H7 (cell line): ENCODE data around the gene FAM180B. TPM values are rescaled to one million over a fixed set of nuclear protein-coding genes. Genes with fewer than 3 reads are reported as not detected.

ENCODE experiments used
- DNase-seq: peaks from one replicate; pipeline ENCODE4 v3.0.0; 2012
- H3K27me3 ChIP-seq: 2 replicates; pipeline ENCODE4 v1.6.0; 2011; ENCODE audit warnings: mild to moderate bottlenecking, low read length; ENCODE audit not compliant: control insufficient read depth, insufficient read depth
- H3K36me3 ChIP-seq: replicated peaks from 2 replicates; pipeline ENCODE4 v1.5.1; 2011; ENCODE audit warnings: low read length; ENCODE audit not compliant: control insufficient read depth, insufficient read depth
- H3K4me3 ChIP-seq: 2 replicates; pipeline ENCODE4 v1.5.1; 2011; ENCODE audit warnings: low read depth, mild to moderate bottlenecking, control low read depth, low read length, moderate library complexity; ENCODE audit not compliant: insufficient read depth
- total RNA-seq: library from RNA; depleted of rRNA; stranded (reverse); fragments of >200 nt; shearing (Covaris generic); gene quantifications from 2 replicates; pipeline ENCODE4 v1.2.3, GENCODE V29; 2014

The FAM180B gene
- total RNA-seq, 1 experiment from 2014 or later: not detected

DNA sequence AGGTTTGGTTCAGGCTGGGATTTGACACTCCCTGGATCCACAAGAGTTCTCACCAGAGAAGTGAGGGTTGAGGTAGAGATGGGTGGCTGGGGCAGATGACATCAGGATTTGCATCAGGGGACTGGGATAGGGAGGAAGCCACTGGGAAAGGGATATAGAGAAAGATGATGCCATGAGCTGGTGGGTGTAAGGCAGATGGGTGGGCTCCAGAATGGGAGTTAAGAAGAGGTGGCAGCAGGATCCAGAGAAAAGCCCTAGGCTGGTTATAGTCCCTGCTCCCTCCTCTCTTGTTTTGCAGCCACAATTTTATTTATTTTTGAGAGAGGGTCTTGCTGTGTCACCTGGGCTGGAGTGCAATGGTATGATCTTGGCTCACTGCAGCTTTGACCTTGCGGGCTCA, 9.5 kb downstream of the FAM180B start:
- DNase-seq: no peak
- Histone ChIP-seq H3K4me3 (no peak overlapping the region), H3K27me3 (peaks cover 33% of the 10 kb centered on the region), H3K36me3 (no peaks in the 10 kb centered on the region)

- no peak for DNase-seq
- Histone ChIP-seq H3K4me3 (no peak overlapping the region), H3K36me3 (no peaks in the 10 kb centered on the region), H3K27me3 (peaks cover 6% of the 10 kb centered on the region)
Measured at GRCh38 chr11:47599902-47600301, 13.4 kb downstream of the FAM180B start.

DNA sequence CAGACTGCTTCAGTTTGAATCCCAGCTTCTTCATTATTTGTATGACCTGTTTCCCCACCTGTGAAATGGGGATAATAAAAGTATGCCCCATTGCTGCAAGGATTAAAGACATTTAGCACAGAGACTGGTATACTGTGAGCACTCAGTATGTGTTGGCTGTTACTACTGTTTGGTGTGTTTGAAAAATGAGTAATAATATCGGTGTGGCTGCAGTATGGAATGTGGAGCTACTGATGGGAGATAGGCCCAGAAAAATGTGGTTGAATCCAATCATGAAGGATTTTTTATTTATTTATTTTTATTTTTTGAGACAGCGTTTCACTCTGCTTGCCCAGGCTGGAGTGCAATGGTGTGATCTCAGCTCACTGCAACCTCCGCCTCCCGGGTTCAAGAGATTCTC, 16.8 kb downstream of the FAM180B start:
- DNase-seq: no peak
- Histone ChIP-seq H3K4me3 (no peak overlapping the region), H3K36me3 (no peaks in the 10 kb centered on the region), H3K27me3 (no peaks in the 10 kb centered on the region)

GRCh38 chr11:47605921-47606320, 19.4 kb downstream of the FAM180B start:
- Histone ChIP-seq H3K36me3 (no peaks in the 10 kb centered on the region; the same call in 1 of the 2 replicates), H3K27me3 (no peaks in the 10 kb centered on the region), H3K4me3 (no peak overlapping the region)
- DNase-seq: no peak

GRCh38 chr11:47606731-47607130, 20.3 kb downstream of the FAM180B start:
- DNase-seq: peak; percentile 43
- no peaks in the 10 kb centered on the region for H3K27me3 ChIP-seq
- no peaks in the 10 kb centered on the region; the same call in 1 of the 2 replicates for H3K36me3 ChIP-seq
- H3K4me3 ChIP-seq: no peak overlapping the region

- H3K36me3 ChIP-seq: no peaks in the 10 kb centered on the region; the same call in 1 of the 2 replicates
- no peak overlapping the region for H3K4me3 ChIP-seq
- DNase-seq: no peak
- no peaks in the 10 kb centered on the region for H3K27me3 ChIP-seq
Measured at GRCh38 chr11:47607380-47607779, 20.9 kb downstream of the FAM180B start.

DNA sequence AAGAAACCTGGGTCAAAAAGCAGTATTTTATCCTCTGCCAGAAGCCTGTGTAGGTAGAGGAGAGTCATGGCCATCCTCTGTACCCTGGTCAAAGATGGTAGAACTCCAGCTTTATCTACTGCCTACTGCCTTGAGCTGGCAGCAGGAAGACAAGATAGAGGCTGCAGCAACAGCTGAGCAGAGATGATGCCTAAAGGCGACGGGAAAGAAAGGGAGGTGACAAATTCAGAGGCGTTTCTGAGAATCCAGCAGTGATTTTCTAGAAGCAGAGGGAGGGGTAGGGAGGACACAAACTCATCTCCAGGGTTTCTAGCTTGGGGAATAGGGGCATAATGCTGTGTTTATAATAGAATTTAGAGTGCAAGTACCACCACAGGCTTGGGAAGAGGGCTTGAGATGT, 23.2 kb downstream of the FAM180B start:
- Histone ChIP-seq H3K4me3 (no peak overlapping the region), H3K36me3 (no peaks in the 10 kb centered on the region; the same call in 1 of the 2 replicates), H3K27me3 (no peaks in the 10 kb centered on the region)
- no peak for DNase-seq

DNA sequence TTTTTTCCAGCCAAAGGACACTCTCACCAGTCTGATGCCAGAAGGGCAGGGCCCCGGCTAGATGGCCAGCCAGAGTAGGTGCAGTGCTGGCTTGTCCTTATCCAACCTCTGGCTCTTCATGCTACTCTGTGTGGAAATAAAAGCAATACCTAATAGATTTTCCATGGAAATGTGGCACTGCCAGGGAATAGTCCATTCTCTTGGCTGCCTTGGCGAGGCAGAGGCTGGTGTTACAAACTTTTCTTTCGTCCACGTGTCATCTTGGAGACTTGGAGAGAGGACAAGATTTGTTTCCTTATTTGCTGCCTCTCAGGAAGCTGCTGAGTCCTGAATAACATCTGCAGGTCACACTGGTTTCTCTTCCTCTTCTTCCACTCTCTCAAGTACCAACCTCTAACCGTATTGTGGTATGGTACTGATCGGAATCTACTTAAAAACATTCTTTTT, 24.9 kb downstream of the FAM180B start:
- H3K27me3 ChIP-seq: no peaks in the 10 kb centered on the region
- no peak overlapping the region for H3K4me3 ChIP-seq
- no peaks in the 10 kb centered on the region; the same call in 1 of the 2 replicates for H3K36me3 ChIP-seq
- DNase-seq: no peak

DNA sequence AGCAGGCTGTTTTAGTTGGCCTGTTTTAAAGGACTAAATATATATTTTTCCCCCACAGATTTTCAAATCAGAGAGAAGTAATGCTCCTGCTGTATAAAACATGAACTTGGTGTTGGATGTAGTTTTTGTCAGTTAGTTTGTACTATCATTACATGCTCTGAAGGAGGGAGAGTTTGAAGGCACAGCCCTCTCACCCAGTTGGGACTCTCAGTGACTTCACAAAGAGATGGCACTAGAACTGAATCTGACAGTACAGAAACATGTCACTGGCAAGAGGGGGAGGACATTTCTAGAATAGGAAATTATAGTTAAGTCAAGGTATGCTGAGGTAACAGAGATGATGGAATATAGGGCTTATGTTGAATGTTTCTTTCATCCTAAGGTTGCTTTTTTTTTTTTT, 28.8 kb downstream of the FAM180B start:
- no peak overlapping the region for H3K4me3 ChIP-seq
- no peak for DNase-seq

DNA sequence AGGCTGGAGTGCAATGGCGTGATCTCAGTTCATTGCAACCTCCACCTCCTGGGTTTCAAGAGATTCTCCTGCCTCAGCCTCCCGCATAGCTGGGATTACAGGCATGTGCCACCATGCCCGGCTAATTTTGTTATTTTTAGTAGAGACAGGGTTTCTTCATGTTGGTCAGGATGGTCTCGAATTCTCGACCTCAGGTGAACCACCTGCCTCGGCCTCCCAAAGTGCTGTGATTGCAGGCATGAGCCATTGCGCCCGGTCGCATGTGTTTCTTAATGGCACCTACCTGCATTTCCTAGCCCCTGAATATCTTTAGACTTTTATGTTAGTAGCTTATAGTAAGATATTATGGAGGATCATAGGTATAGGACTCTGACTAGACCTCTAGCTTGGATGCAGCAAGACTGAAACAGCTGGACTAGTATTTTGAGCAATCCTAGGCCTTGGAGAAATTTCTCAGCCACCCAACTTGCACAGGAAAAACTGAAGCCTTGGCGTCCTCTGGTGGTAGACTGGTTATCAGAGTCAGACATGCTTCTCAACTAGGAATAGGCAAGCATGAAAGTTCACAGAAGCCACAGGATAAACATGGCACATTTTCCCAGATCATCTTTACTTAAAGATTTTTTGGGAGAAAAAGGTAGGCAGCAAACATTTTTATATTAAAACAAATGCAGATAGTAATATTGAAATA, 30.4 kb downstream of the FAM180B start:
- Histone ChIP-seq H3K4me3 (no peak overlapping the region), H3K27me3 (no peaks in the 10 kb centered on the region), H3K36me3 (peaks cover 6% of the 10 kb centered on the region; the same call in 1 of the 2 replicates)
- DNase-seq: peak; percentile 65

More for the DNA sequence above, 28.8 kb downstream of the FAM180B start:
- Histone ChIP-seq H3K36me3 (peaks cover 5% of the 10 kb centered on the region; the same call in 1 of the 2 replicates), H3K27me3 (no peaks in the 10 kb centered on the region)

DNA sequence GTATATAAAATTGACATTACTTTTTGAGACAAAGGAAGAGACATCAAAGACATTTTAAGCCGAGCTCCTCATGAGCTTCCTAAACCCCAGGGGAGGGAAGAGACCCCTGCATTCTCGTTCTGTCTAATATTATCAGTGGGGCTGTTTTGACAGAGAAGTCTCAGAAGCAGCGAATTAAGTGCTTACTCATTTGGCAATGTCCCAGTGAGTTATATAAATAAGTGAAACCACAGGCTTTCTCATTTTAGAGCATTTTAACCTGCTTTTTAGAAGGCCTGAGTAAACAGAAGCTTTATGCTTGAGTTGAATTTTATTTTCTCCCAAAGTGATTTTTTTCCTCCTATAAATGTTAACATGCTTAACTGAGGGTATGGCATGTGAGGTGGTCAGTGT, 30.9 kb downstream of the FAM180B start:
- DNase-seq: no peak
- Histone ChIP-seq H3K27me3 (no peaks in the 10 kb centered on the region), H3K4me3 (no peak overlapping the region), H3K36me3 (peaks cover 8% of the 10 kb centered on the region; the same call in 1 of the 2 replicates)

- H3K4me3 ChIP-seq: no peak overlapping the region
- DNase-seq: no peak
- H3K36me3 ChIP-seq: peaks cover 16% of the 10 kb centered on the region
- H3K27me3 ChIP-seq: no peaks in the 10 kb centered on the region
Measured at GRCh38 chr11:47620836-47621378, 34.4 kb downstream of the FAM180B start.

- Histone ChIP-seq H3K4me3 (no peak overlapping the region), H3K27me3 (no peaks in the 10 kb centered on the region), H3K36me3 (peaks cover 17% of the 10 kb centered on the region)
- DNase-seq: no peak
Measured at GRCh38 chr11:47626234-47626633, 39.8 kb downstream of the FAM180B start.

DNA sequence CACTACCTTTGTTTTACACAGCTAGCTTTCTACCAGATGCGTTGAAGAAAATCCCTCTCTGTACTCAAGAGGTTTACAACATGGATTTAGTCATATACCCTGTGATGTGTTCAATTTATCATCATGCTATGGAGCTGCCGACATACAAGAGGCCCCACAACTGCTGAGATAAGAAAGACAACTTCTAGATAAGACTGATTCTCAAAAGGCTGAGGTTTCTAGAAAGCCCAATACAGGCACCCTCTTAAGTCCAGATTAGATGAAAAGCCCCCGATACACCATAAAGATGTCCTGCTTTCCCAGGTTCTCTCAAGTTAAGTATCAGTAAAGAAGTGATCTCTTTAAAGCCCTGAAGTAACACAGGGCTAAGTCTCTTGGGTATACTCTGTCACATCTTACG, 41.5 kb downstream of the FAM180B start:
- DNase-seq: no peak
- Histone ChIP-seq H3K27me3 (no peaks in the 10 kb centered on the region), H3K36me3 (peaks cover 20% of the 10 kb centered on the region), H3K4me3 (no peak overlapping the region)

DNA sequence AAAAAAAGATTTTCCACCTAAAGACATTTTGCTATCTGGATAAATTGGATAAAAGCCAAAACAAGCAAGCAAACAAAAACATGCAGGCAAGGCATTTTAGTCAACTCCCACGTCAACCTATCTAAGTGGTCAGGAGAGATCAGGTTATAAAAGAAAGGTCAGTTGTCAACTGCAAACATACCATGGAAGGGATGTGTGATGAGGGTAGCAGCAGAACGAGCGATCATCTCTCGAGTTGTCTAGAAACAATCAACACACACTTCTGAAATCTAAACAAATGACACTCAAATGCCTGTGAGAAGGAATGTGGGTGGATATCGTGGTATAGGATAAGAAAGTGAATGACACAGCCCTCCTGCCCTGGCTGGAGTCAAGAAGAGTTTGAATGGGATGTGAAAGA, 45.0 kb downstream of the FAM180B start:
- Histone ChIP-seq H3K4me3 (no peak overlapping the region), H3K36me3 (peaks cover 26% of the 10 kb centered on the region), H3K27me3 (no peaks in the 10 kb centered on the region)
- DNase-seq: no peak
